Heart left ventricle (tissue), 13 donors: ENCODE results near the gene DAAM1.

Source experiments
- CTCF ChIP-seq, 12 donors: fragments of 200-600 bp; sonication (generic) in 4 of 12; IDR thresholded peaks; one replicate each; pipeline versions ENCODE4 v1.5.0 to v1.8.0; 2018 to 2022; ENCODE audit warnings: antibody characterized with exemption in 12 of 12, mild to moderate bottlenecking in 5 of 12
- POLR2A ChIP-seq, 2 donors: fragments of 450-650 bp; IDR thresholded peaks; one replicate each; pipeline ENCODE4 v1.6.1; 2017; ENCODE audit warnings: antibody characterized with exemption in 2 of 2, mild to moderate bottlenecking in 2 of 2, moderate library complexity in 2 of 2
- donor health status: ischemic (EF 13 %, LVEDD 7.1; RV severe dilation, severe dysfunction).
- donor health status: DM: no; HTN: yes; CAD: no.
- donor health status: DM: no; HTN: no; CAD: no.
- donor health status: ischemic (EF 25% LVEDD 6.9; RV normal size, moderate dysfunction).
- donor health status: ischemic (EF 25% LVEDD 5.7; RV mildly dilated, moderate dysfunction).
- donor health status: ischemic (EF 35%, LVEDD 5.7; RV mildly dilated, moderate dysfunction).
- donor health status: nonischemic (EF 11% LVEDD 7.7; RV severe dilation, severe dysfunction).
- donor health status: DM: yes; HTN: yes; CAD: no.
- donor health status: PGD.
- donor health status: ischemic (EF 29% LVEDD 5.4; RV normal size, mild dysfunction).
- donor health status: nonischemic (EF 23%, LVEDD 6.1; RV moderate dilation, normal function).

DNA sequence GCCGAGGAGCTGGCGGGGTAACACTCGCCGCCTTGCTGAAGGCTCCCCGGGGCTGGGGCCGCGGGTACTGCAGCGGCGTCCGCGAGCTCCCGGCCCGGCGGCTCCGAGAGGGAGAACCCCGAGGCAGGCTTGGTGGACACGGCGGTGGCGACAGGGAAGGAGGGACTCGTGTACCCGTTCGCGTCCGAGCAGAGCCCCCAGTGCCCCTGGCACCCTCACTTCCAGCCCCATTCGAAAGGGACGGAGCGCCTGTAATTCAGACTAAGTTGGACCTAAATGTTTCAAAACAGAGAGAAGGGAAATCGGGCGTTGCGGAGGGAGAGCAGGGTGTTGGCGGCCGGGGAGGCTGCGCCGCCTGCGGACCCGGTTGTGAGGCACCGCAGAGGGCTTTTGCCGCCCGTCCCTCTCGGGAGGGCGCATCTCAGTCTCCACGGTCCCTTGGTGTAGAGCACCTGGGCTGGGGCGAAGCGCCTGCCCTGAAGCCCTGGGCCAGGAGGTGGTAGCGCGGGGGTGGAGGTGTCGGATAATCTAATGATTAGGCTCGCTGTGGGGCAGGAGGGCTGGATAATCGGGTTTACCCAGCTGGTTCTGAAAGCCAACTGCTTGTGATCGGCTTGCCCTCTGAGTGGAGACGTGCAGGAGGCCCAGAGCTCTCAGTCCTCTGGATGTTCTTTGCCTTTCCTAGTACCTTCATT is 771 bp downstream of the DAAM1 start:
- peak in 2 of 12 donors; percentile 5 to 14 for TF ChIP-seq CTCF (IDR thresholded peaks at IDR 0.05)
- no peak for TF ChIP-seq POLR2A (IDR thresholded peaks at IDR 0.05)
